Urinary bladder (tissue), 4 donors: ENCODE measurements around the gene COL26A1. TPM values are rescaled to one million over a fixed set of nuclear protein-coding genes. Genes with fewer than 3 reads are reported as not detected.
A peak's percentile ranks its signal among the peaks of the same experiment; 100 is the strongest.
"Not testable (repeated sequence)": the region's sequence is repeated elsewhere in the genome, so short reads cannot be mapped to it uniquely, and the experiment has no call there.

Source experiments
- DNase-seq: peaks from one replicate; pipeline ENCODE4 v3.0.0-alpha.2; 2015; ENCODE audit errors: extremely low spot score
- H3K27ac ChIP-seq: one replicate; pipeline ENCODE4 v1.5.1; 2013; ENCODE audit warnings: low read depth, mild to moderate bottlenecking, moderate library complexity
- H3K36me3 ChIP-seq: one replicate; pipeline ENCODE4 v1.6.1; 2013; ENCODE audit warnings: mild to moderate bottlenecking, moderate library complexity; ENCODE audit not compliant: insufficient read depth
- H3K4me1 ChIP-seq: one replicate; pipeline ENCODE4 v1.6.1; 2013; ENCODE audit warnings: mild to moderate bottlenecking, moderate library complexity; ENCODE audit not compliant: insufficient read depth
- H3K4me3 ChIP-seq: one replicate; pipeline ENCODE4 v1.5.1; 2013; ENCODE audit warnings: low read depth, low read length
- WGBS: extraction: QIAGEN DNeasy Blood & Tissue Kit; methylation state at CpG from one replicate; pipeline ENCODE4 v1.1.7; 2013; 5-methylcytosine and 5-hydroxymethylcytosine counted together
- polyA plus RNA-seq: library from polyadenylated mRNA; stranded (reverse); fragments of 200-250 nt; gene quantifications from one replicate; pipeline ENCODE4 v1.2.3, GENCODE V29; 2013
- total RNA-seq: library from RNA; depleted of rRNA; stranded (reverse); fragments of >200 nt; gene quantifications from one replicate; pipeline ENCODE4 v1.2.3, GENCODE V29; 2014
- donor health status: healthy with polysubstance abuse.
- donor health status: healthy.

The COL26A1 gene
- total RNA-seq: 2.9 TPM
- 0.06 TPM for polyA plus RNA-seq

DNA sequence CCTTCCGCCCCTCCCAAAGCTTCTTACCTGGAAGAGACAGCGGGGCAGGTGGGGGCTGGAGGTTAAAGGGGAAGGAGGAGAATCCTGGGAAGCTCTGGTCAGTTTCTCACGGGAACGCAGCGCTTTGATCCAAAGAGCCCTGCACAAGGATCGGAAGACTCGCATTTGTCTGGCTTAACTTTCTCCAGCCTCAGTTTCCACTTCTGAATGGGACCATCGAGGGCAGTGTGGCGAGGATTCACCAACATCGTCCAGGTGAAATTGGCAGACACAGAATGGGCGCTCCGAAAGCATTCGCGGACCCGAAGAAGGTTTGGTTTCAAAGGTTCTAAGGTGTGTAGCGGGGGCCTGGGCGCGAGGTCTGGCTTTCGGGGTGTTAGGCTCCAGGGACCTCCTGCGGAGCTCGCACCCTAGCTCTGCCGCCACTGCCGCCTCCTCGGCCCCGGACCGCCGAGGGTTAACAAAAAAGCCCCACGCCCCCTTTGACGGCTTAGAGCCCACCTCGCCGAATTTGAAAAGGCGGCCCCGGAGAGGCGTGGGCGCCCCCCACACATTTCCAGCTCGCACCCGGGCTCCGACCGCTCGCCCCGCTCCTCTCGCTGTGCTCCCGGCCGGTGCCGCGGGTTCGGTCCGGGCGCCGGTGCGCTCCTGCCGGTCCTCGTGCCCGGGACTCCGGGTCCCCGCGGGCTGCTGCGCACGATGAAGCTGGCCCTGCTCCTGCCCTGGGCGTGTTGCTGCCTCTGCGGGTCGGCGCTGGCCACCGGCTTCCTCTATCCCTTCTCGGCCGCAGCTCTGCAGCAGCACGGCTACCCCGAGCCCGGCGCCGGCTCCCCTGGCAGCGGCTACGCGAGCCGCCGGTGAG, at the start of gene COL26A1:
TSS of gene COL26A1 (plus strand) at position 542 of the 862 bp plus-strand sequence. CDS start at position 700, 158 bp downstream.
- Histone ChIP-seq H3K36me3 (no peaks in the 10 kb centered on the region), H3K27ac (no peak within 1 kb of the TSS), H3K4me1 (no peaks in the 10 kb centered on the region), H3K4me3 (peak within 1 kb of the TSS; percentile 53)
- 13% methylated on average over 76 of the region's 76 CpGs for WGBS
- no peak for DNase-seq

DNA sequence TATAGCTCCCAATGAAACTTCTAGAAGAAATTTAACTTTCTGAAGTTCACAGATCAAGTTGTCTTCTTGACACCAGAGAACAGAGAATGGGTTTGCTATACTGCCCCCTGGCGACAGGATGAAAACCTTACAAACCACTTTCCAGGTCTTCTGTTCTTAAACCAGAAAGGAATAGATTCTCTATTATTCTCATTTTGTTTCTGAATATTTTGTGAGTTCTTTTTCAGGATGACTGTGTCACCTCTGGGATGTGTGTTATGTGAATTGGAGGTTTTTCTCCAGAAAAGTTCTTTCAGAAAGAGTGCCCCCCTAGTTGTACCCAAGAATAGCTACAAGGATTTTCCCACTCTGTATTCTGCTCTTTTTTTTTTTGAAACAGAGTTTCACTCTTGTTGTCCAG, 47.3 kb upstream of the COL26A1 start:
- no peak for DNase-seq
- Histone ChIP-seq H3K4me3 (no peak overlapping the region), H3K27ac (no peak overlapping the region), H3K36me3 (no peaks in the 10 kb centered on the region), H3K4me1 (no peaks in the 10 kb centered on the region)
- 8% methylated on average over 1 of the region's 1 CpG for WGBS

DNA sequence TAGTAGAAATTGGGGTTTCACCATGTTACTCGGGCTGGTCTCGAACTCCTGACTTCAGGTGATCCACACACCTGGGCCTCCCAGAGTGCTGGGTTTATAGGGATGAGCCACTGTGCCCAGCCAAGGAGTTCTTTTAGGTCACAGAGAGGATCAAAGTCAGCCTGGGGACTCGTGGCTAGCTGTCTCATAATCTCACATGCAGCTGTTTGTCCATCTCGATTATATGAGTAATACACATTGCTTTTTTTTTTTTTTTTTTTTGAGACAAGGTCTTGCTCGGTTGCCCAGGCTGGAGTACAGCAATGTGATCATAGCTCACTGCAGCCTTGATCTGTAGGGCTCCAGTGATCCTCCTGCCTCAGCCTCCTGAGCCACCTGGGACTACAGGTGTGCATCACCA, 43.3 kb upstream of the COL26A1 start:
- no peak overlapping the region for H3K27ac ChIP-seq
- 66% methylated on average over 5 of the region's 5 CpGs for WGBS
- H3K4me1 ChIP-seq: peaks cover 2% of the 10 kb centered on the region
- no peak overlapping the region for H3K4me3 ChIP-seq
- H3K36me3 ChIP-seq: no peaks in the 10 kb centered on the region
- no peak for DNase-seq

- no peak within 1 kb of the TSS for H3K27ac ChIP-seq
- under 1% methylated on average over 69 of the region's 69 CpGs for WGBS
- DNase-seq: peak; percentile 88
- no peaks in the 10 kb centered on the region for H3K36me3 ChIP-seq
- H3K4me1 ChIP-seq: peaks cover 2% of the 10 kb centered on the region
- peak within 1 kb of the TSS; percentile 76 for H3K4me3 ChIP-seq
Measured at GRCh38 chr7:101321491-101322401, 40.9 kb upstream of the COL26A1 start, which contains the start of gene IFT22. Gene IFT22, minus strand, starts transcription at chr7:101321812. Its CDS starts 103 bp downstream, at chr7:101321709.

- WGBS: 90% methylated on average over 5 of the region's 5 CpGs
Measured at GRCh38 chr7:101328159-101328558, 34.5 kb upstream of the COL26A1 start.

DNA sequence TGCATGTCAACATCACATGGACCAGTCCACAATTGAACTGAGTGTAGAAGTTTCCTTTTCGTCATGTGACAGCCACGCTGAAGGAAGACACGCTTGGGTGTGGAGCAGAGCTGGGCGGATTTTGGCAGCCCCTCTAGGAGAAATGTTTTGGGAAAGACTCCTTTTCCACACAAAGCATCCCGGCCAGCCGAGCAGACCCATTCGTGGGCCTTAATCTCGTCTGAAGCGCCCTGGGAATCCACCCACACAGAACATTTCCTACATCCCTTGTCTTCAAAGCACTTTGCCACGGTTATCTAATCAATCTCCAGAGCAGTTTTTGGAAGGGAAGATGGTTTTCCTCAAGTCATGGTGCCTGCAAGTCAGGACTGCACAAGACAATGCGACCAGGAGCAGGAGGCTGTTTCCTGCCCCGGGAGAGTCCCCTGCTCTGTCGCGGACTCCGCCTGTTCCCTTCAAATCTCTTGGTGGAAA, 32.6 kb upstream of the COL26A1 start:
- no peak overlapping the region for H3K4me3 ChIP-seq
- 32% methylated on average over 15 of the region's 15 CpGs for WGBS
- no peaks in the 10 kb centered on the region for H3K36me3 ChIP-seq
- no peak overlapping the region for H3K27ac ChIP-seq
- no peak for DNase-seq
- no peaks in the 10 kb centered on the region for H3K4me1 ChIP-seq

More at GRCh38 chr7:101328159-101328558, 34.5 kb upstream of the COL26A1 start:
- Histone ChIP-seq H3K36me3 (no peaks in the 10 kb centered on the region), H3K4me1 (no peaks in the 10 kb centered on the region), H3K4me3 (no peak overlapping the region), H3K27ac (no peak overlapping the region)
- DNase-seq: no peak

DNA sequence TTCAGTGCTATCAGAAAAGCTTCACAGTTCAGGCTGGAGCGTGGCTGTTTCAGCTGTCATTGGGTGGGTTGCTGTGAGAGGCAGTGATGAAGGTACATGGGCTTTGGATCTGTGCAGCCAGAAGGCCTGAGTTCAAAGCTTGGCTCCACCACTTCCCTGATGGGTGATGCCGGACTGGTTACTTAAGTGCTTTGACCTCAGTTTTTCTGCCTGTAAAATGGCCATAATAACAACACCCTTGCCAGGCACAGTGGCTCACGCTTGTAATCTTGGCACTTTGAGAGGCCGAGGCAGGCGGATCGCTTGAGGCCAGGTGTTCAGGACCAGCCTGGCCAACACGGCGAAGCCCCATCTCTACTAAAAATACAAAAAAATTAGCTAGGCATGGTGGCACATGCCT, 30.6 kb upstream of the COL26A1 start:
- H3K27ac ChIP-seq: no peak overlapping the region
- WGBS: 92% methylated on average over 8 of the region's 8 CpGs
- no peaks in the 10 kb centered on the region for H3K36me3 ChIP-seq
- H3K4me3 ChIP-seq: no peak overlapping the region
- no peak for DNase-seq
- H3K4me1 ChIP-seq: no peaks in the 10 kb centered on the region

- H3K4me3 ChIP-seq: no peak overlapping the region
- no peaks in the 10 kb centered on the region for H3K36me3 ChIP-seq
- H3K27ac ChIP-seq: no peak overlapping the region
- WGBS: 53% methylated on average over 5 of the region's 5 CpGs
- H3K4me1 ChIP-seq: no peaks in the 10 kb centered on the region
- no peak for DNase-seq
Measured at GRCh38 chr7:101333912-101334311, 28.8 kb upstream of the COL26A1 start.

DNA sequence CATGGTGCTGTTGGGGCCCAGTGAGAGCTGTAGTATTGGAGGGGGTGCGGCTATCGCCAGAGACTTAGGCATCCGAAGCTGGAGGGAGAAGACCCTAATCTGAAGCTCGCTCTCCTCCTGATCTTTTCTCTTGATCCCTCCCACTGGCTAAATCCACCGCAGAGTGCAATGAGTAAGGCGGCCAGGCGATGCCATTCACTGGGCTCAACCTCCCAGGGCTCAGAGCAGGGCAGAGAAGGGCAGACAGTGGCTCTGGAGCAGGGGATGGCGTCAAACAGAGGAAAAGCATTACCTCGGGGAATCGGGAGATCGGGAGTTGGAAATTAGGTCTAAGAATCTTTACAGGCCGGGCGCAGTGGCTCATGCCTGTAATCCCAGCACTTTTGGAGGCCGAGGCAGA, 22.3 kb upstream of the COL26A1 start:
- H3K4me1 ChIP-seq: no peaks in the 10 kb centered on the region
- H3K27ac ChIP-seq: no peak overlapping the region
- no peaks in the 10 kb centered on the region for H3K36me3 ChIP-seq
- WGBS: 79% methylated on average over 14 of the region's 14 CpGs
- no peak overlapping the region for H3K4me3 ChIP-seq
- no peak for DNase-seq

DNA sequence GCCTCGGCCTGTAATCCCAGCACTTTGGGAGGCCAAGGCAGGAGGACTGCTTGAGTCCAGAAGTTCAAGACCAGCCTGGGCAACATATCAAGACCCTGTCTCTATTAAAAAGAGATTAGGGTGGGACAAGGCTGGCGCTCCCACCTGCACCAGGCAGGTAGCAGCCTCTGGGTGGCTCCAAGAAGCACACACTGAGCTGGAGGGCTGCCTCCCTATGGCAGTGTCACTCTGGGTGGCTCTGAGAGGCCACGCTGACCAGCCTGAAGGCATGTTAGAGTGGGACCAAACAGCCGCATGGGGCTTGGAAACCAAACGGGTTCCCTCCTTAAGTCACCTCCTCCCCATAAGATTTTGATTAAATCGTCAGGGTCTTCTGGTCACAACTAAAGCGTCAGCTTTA, 19.8 kb upstream of the COL26A1 start:
- Histone ChIP-seq H3K4me1 (no peaks in the 10 kb centered on the region), H3K36me3 (no peaks in the 10 kb centered on the region), H3K27ac (no peak overlapping the region), H3K4me3 (no peak overlapping the region)
- no peak for DNase-seq
- WGBS: 74% methylated on average over 7 of the region's 7 CpGs

DNA sequence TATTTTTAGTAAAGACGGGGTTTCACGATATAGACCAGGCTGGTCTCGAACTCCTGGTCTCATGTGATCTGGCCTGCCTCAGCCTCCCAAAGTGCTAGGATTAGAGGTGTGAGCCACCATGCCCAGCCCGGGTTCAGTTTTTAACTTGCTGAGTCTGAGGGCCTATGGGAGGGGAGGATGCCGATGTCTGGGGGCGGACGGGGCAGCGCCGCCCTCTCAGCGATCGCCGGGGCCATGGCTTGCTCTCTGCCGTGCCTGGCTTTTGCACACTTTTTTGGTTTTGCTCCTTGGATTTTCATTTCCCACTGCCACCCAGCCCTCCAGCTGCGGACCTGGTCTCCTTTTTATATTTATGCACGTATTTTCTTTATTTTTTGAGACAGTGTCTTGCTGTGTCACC, 15.2 kb upstream of the COL26A1 start:
- Histone ChIP-seq H3K4me1 (no peaks in the 10 kb centered on the region), H3K36me3 (no peaks in the 10 kb centered on the region), H3K27ac (no peak overlapping the region), H3K4me3 (no peak overlapping the region)
- no peak for DNase-seq
- 92% methylated on average over 15 of the region's 15 CpGs for WGBS

GRCh38 chr7:101348456-101349067, 14.1 kb upstream of the COL26A1 start:
- not testable (repeated sequence) for H3K36me3 ChIP-seq, H3K4me3 ChIP-seq, DNase-seq, H3K27ac ChIP-seq, H3K4me1 ChIP-seq
- WGBS: 94% methylated on average over 24 of the region's 32 CpGs

- H3K27ac ChIP-seq, DNase-seq, H3K36me3 ChIP-seq, H3K4me1 ChIP-seq, H3K4me3 ChIP-seq: not testable (repeated sequence)
- WGBS: 65% methylated on average over 12 of the region's 12 CpGs
Measured at GRCh38 chr7:101349300-101349699, 13.4 kb upstream of the COL26A1 start.
